ENCODE measurements around the gene OR52E6.

OR52E6 gene

GRCh38 chr11:5841797-5842196 is at the start of gene OR52E6:
Gene OR52E6 (minus strand): TSS chr11:5841897. CDS start chr11:5841897, 0 bp downstream.
- Histone ChIP-seq H3K36me3 (ENCODE audit: control insufficient read depth in 1 of 2, insufficient read depth in 2 of 2, low read length in 2 of 2) (no peaks in the 10 kb centered on the region), H3K4me3 (ENCODE audit: low read depth in 1 of 2, low read length in 2 of 2) (no peak within 1 kb of the TSS), H3K27ac (ENCODE audit: low read length) (no peak within 1 kb of the TSS), H3K27me3 (ENCODE audit: low read depth, low read length) (no peaks in the 10 kb centered on the region), H3K9me3 (ENCODE audit: control insufficient read depth in 1 of 2, low read length in 2 of 2) (no peaks in the 10 kb centered on the region), H3K4me1 (ENCODE audit: control insufficient read depth in 1 of 2, insufficient read depth in 2 of 2, low read length in 2 of 2) (no peaks in the 10 kb centered on the region)

GRCh38 chr11:5891216-5891800 is 49.6 kb upstream of the OR52E6 start:
- Histone ChIP-seq H3K27me3 (ENCODE audit: low read depth, low read length) (no peaks in the 10 kb centered on the region), H3K9me3 (ENCODE audit: control insufficient read depth in 1 of 2, low read length in 2 of 2) (no peaks in the 10 kb centered on the region), H3K4me1 (ENCODE audit: control insufficient read depth in 1 of 2, insufficient read depth in 2 of 2, low read length in 2 of 2) (no peaks in the 10 kb centered on the region), H3K4me3 (ENCODE audit: low read depth in 1 of 2, low read length in 2 of 2) (no peak overlapping the region), H3K27ac (ENCODE audit: low read length) (no peak overlapping the region), H3K36me3 (ENCODE audit: control insufficient read depth in 1 of 2, insufficient read depth in 2 of 2, low read length in 2 of 2) (no peaks in the 10 kb centered on the region)

- Histone ChIP-seq H3K4me1 (ENCODE audit: control insufficient read depth in 1 of 2, insufficient read depth in 2 of 2, low read length in 2 of 2) (no peaks in the 10 kb centered on the region), H3K4me3 (ENCODE audit: low read depth in 1 of 2, low read length in 2 of 2) (no peak overlapping the region), H3K27me3 (ENCODE audit: low read depth, low read length) (no peaks in the 10 kb centered on the region), H3K9me3 (ENCODE audit: control insufficient read depth in 1 of 2, low read length in 2 of 2) (no peaks in the 10 kb centered on the region), H3K36me3 (ENCODE audit: control insufficient read depth in 1 of 2, insufficient read depth in 2 of 2, low read length in 2 of 2) (no peaks in the 10 kb centered on the region), H3K27ac (ENCODE audit: low read length) (no peak overlapping the region)
These were observed 46.0 kb upstream of the OR52E6 start for GRCh38 chr11:5887661-5888060.

GRCh38 chr11:5887172-5887571 is 45.5 kb upstream of the OR52E6 start:
- no peaks in the 10 kb centered on the region for H3K9me3 ChIP-seq (ENCODE audit: control insufficient read depth in 1 of 2, low read length in 2 of 2)
- no peak overlapping the region for H3K4me3 ChIP-seq (ENCODE audit: low read depth in 1 of 2, low read length in 2 of 2)
- H3K4me1 ChIP-seq (ENCODE audit: control insufficient read depth in 1 of 2, insufficient read depth in 2 of 2, low read length in 2 of 2), result no peaks in the 10 kb centered on the region
- H3K27ac ChIP-seq (ENCODE audit: low read length), result no peak overlapping the region
- no peaks in the 10 kb centered on the region for H3K36me3 ChIP-seq (ENCODE audit: control insufficient read depth in 1 of 2, insufficient read depth in 2 of 2, low read length in 2 of 2)
- no peaks in the 10 kb centered on the region for H3K27me3 ChIP-seq (ENCODE audit: low read depth, low read length)

- Histone ChIP-seq H3K36me3 (ENCODE audit: control insufficient read depth in 1 of 2, insufficient read depth in 2 of 2, low read length in 2 of 2) (no peaks in the 10 kb centered on the region), H3K4me3 (ENCODE audit: low read depth in 1 of 2, low read length in 2 of 2) (no peak overlapping the region), H3K27ac (ENCODE audit: low read length) (no peak overlapping the region), H3K27me3 (ENCODE audit: low read depth, low read length) (no peaks in the 10 kb centered on the region), H3K9me3 (ENCODE audit: control insufficient read depth in 1 of 2, low read length in 2 of 2) (no peaks in the 10 kb centered on the region), H3K4me1 (ENCODE audit: control insufficient read depth in 1 of 2, insufficient read depth in 2 of 2, low read length in 2 of 2) (no peaks in the 10 kb centered on the region)
These were observed 40.1 kb upstream of the OR52E6 start for GRCh38 chr11:5881756-5882155.

- no peaks in the 10 kb centered on the region for H3K9me3 ChIP-seq (ENCODE audit: control insufficient read depth in 1 of 2, low read length in 2 of 2)
- no peaks in the 10 kb centered on the region for H3K4me1 ChIP-seq (ENCODE audit: control insufficient read depth in 1 of 2, insufficient read depth in 2 of 2, low read length in 2 of 2)
- no peaks in the 10 kb centered on the region for H3K36me3 ChIP-seq (ENCODE audit: control insufficient read depth in 1 of 2, insufficient read depth in 2 of 2, low read length in 2 of 2)
- H3K4me3 ChIP-seq (ENCODE audit: low read depth in 1 of 2, low read length in 2 of 2), result no peak within 1 kb of the TSS
- H3K27me3 ChIP-seq (ENCODE audit: low read depth, low read length), result no peaks in the 10 kb centered on the region
- H3K27ac ChIP-seq (ENCODE audit: low read length), result no peak within 1 kb of the TSS
These were observed 38.6 kb upstream of the OR52E6 start, which contains the start of gene OR52E4 for GRCh38 chr11:5880329-5880728. Gene OR52E4 (plus strand): TSS chr11:5880629. CDS start chr11:5884293, 3,664 bp downstream.

GRCh38 chr11:5878564-5878963 is 36.9 kb upstream of the OR52E6 start:
- H3K4me1 ChIP-seq (ENCODE audit: control insufficient read depth in 1 of 2, insufficient read depth in 2 of 2, low read length in 2 of 2), result no peaks in the 10 kb centered on the region
- no peaks in the 10 kb centered on the region for H3K27me3 ChIP-seq (ENCODE audit: low read depth, low read length)
- no peak overlapping the region for H3K27ac ChIP-seq (ENCODE audit: low read length)
- H3K9me3 ChIP-seq (ENCODE audit: control insufficient read depth in 1 of 2, low read length in 2 of 2), result no peaks in the 10 kb centered on the region
- no peaks in the 10 kb centered on the region for H3K36me3 ChIP-seq (ENCODE audit: control insufficient read depth in 1 of 2, insufficient read depth in 2 of 2, low read length in 2 of 2)
- no peak overlapping the region for H3K4me3 ChIP-seq (ENCODE audit: low read depth in 1 of 2, low read length in 2 of 2)

GRCh38 chr11:5865826-5866225 is 24.1 kb upstream of the OR52E6 start:
- no peak overlapping the region for H3K27ac ChIP-seq (ENCODE audit: low read length)
- no peaks in the 10 kb centered on the region for H3K9me3 ChIP-seq (ENCODE audit: control insufficient read depth in 1 of 2, low read length in 2 of 2)
- no peak overlapping the region for H3K4me3 ChIP-seq (ENCODE audit: low read depth in 1 of 2, low read length in 2 of 2)
- no peaks in the 10 kb centered on the region for H3K36me3 ChIP-seq (ENCODE audit: control insufficient read depth in 1 of 2, insufficient read depth in 2 of 2, low read length in 2 of 2)
- no peaks in the 10 kb centered on the region for H3K4me1 ChIP-seq (ENCODE audit: control insufficient read depth in 1 of 2, insufficient read depth in 2 of 2, low read length in 2 of 2)
- H3K27me3 ChIP-seq (ENCODE audit: low read depth, low read length), result no peaks in the 10 kb centered on the region

GRCh38 chr11:5857590-5857989 is 15.9 kb upstream of the OR52E6 start, which contains the start of gene OR52E8:
Gene OR52E8 (minus strand): TSS chr11:5857690. CDS start chr11:5857690, 0 bp downstream.
- H3K27ac ChIP-seq (ENCODE audit: low read length), result no peak within 1 kb of the TSS
- H3K4me1 ChIP-seq (ENCODE audit: control insufficient read depth in 1 of 2, insufficient read depth in 2 of 2, low read length in 2 of 2), result no peaks in the 10 kb centered on the region
- H3K36me3 ChIP-seq (ENCODE audit: control insufficient read depth in 1 of 2, insufficient read depth in 2 of 2, low read length in 2 of 2), result no peaks in the 10 kb centered on the region
- peaks cover 0 to 3% of the 10 kb centered on the region in 2 donors for H3K9me3 ChIP-seq (ENCODE audit: control insufficient read depth in 1 of 2, low read length in 2 of 2)
- no peaks in the 10 kb centered on the region for H3K27me3 ChIP-seq (ENCODE audit: low read depth, low read length)
- no peak within 1 kb of the TSS for H3K4me3 ChIP-seq (ENCODE audit: low read depth in 1 of 2, low read length in 2 of 2)

GRCh38 chr11:5851002-5851401 is 9.3 kb upstream of the OR52E6 start:
- no peaks in the 10 kb centered on the region for H3K4me1 ChIP-seq (ENCODE audit: control insufficient read depth in 1 of 2, insufficient read depth in 2 of 2, low read length in 2 of 2)
- no peaks in the 10 kb centered on the region for H3K27me3 ChIP-seq (ENCODE audit: low read depth, low read length)
- no peak overlapping the region for H3K4me3 ChIP-seq (ENCODE audit: low read depth in 1 of 2, low read length in 2 of 2)
- H3K9me3 ChIP-seq (ENCODE audit: control insufficient read depth in 1 of 2, low read length in 2 of 2), result peaks cover 0 to 7% of the 10 kb centered on the region in 2 donors
- H3K27ac ChIP-seq (ENCODE audit: low read length), result no peak overlapping the region
- H3K36me3 ChIP-seq (ENCODE audit: control insufficient read depth in 1 of 2, insufficient read depth in 2 of 2, low read length in 2 of 2), result no peaks in the 10 kb centered on the region

- Histone ChIP-seq H3K4me3 (ENCODE audit: low read depth in 1 of 2, low read length in 2 of 2) (no peak overlapping the region), H3K9me3 (ENCODE audit: control insufficient read depth in 1 of 2, low read length in 2 of 2) (peaks cover 0 to 4% of the 10 kb centered on the region in 2 donors), H3K27me3 (ENCODE audit: low read depth, low read length) (no peaks in the 10 kb centered on the region), H3K4me1 (ENCODE audit: control insufficient read depth in 1 of 2, insufficient read depth in 2 of 2, low read length in 2 of 2) (no peaks in the 10 kb centered on the region), H3K36me3 (ENCODE audit: control insufficient read depth in 1 of 2, insufficient read depth in 2 of 2, low read length in 2 of 2) (no peaks in the 10 kb centered on the region), H3K27ac (ENCODE audit: low read length) (no peak overlapping the region)
These were observed 6.0 kb upstream of the OR52E6 start for GRCh38 chr11:5847711-5848110.

GRCh38 chr11:5846701-5847100 is 5.0 kb upstream of the OR52E6 start:
- Histone ChIP-seq H3K9me3 (ENCODE audit: control insufficient read depth in 1 of 2, low read length in 2 of 2) (peaks cover 0 to 2% of the 10 kb centered on the region in 2 donors), H3K4me3 (ENCODE audit: low read depth in 1 of 2, low read length in 2 of 2) (no peak overlapping the region), H3K4me1 (ENCODE audit: control insufficient read depth in 1 of 2, insufficient read depth in 2 of 2, low read length in 2 of 2) (no peaks in the 10 kb centered on the region), H3K36me3 (ENCODE audit: control insufficient read depth in 1 of 2, insufficient read depth in 2 of 2, low read length in 2 of 2) (no peaks in the 10 kb centered on the region), H3K27me3 (ENCODE audit: low read depth, low read length) (no peaks in the 10 kb centered on the region), H3K27ac (ENCODE audit: low read length) (no peak overlapping the region)
